Loucy (cell line): ENCODE data around the gene SRD5A2.

Experiments used
- H2AFZ ChIP-seq: fragments of 200-600 bp; sonication (generic); 2 replicates; pipeline ENCODE4 v1.6.0; 2016; ENCODE audit warnings: antibody characterized with exemption, mild to moderate bottlenecking, low read length, moderate library complexity
- H3F3A ChIP-seq: fragments of 200-600 bp; 2 replicates; pipeline ENCODE4 v1.6.0; 2016; ENCODE audit warnings: antibody characterized with exemption, low read depth, mild to moderate bottlenecking
- H3K27me3 ChIP-seq: fragments of 200-600 bp; sonication (generic); 2 replicates; pipeline ENCODE4 v1.6.1; 2014; ENCODE audit warnings: low read length, mild to moderate bottlenecking; ENCODE audit not compliant: insufficient read depth, poor library complexity, severe bottlenecking
- H3K36me3 ChIP-seq: fragments of 200-600 bp; sonication (generic); 2 replicates; pipeline ENCODE4 v1.6.1; 2016; ENCODE audit warnings: low read length; ENCODE audit not compliant: insufficient read depth
- H3K4me1 ChIP-seq: fragments of 200-600 bp; sonication (generic); 2 replicates; pipeline ENCODE4 v1.5.1; 2014; ENCODE audit warnings: low read length, mild to moderate bottlenecking; ENCODE audit not compliant: insufficient read depth, poor library complexity, severe bottlenecking
- H3K4me2 ChIP-seq: fragments of 200-600 bp; sonication (generic); 2 replicates; pipeline ENCODE4 v1.6.0; 2014; ENCODE audit warnings: antibody characterized with exemption, low read length, low read depth, mild to moderate bottlenecking; ENCODE audit not compliant: poor library complexity, severe bottlenecking
- H3K4me3 ChIP-seq: fragments of 200-600 bp; sonication (generic); 2 replicates; pipeline ENCODE4 v1.5.1; 2014; ENCODE audit warnings: low read length, mild to moderate bottlenecking, mixed read lengths; ENCODE audit not compliant: poor library complexity, severe bottlenecking
- H3K79me2 ChIP-seq: fragments of 200-600 bp; sonication (generic); 2 replicates; pipeline ENCODE4 v1.6.1; 2014; ENCODE audit warnings: low read length; ENCODE audit not compliant: insufficient read depth
- H3K9ac ChIP-seq: fragments of 200-600 bp; sonication (generic); 2 replicates; pipeline ENCODE4 v1.6.0; 2014; ENCODE audit warnings: mild to moderate bottlenecking, low read depth, low read length, moderate library complexity; ENCODE audit not compliant: poor library complexity, severe bottlenecking
- H3K9me2 ChIP-seq: fragments of 200-600 bp; sonication (generic); replicated peaks from 2 replicates; pipeline ENCODE4 v1.6.1; 2016; ENCODE audit warnings: low read depth, low read length, mixed read lengths
- H3K9me3 ChIP-seq: fragments of 200-600 bp; sonication (generic); 2 replicates; pipeline ENCODE4 v1.6.1; 2014; ENCODE audit warnings: mild to moderate bottlenecking, antibody characterized with exemption, low read length, low read depth; ENCODE audit not compliant: insufficient read depth
- H4K20me1 ChIP-seq: fragments of 200-600 bp; sonication (generic); 2 replicates; pipeline ENCODE4 v1.6.0; 2014; ENCODE audit warnings: antibody characterized with exemption, low read length, mild to moderate bottlenecking; ENCODE audit not compliant: insufficient read depth, poor library complexity, severe bottlenecking
- EZH2phosphoT487 ChIP-seq: fragments of 200-600 bp; IDR thresholded peaks from 2 replicates; pipeline ENCODE4 v1.6.1; 2018; ENCODE audit warnings: antibody characterized with exemption, mild to moderate bottlenecking, moderate library complexity, borderline replicate concordance
- TF ChIP-seq, protein P1 (sequence below): fragments of 200-600 bp; sonication (generic); conservative IDR thresholded peaks from 2 replicates; pipeline ENCODE4 v1.5.1; 2014; ENCODE audit warnings: mild to moderate bottlenecking, antibody characterized with exemption, low read length

SRD5A2 gene

GRCh38 chr2:31483246-31483645 is 97.5 kb downstream of the SRD5A2 start:
- Histone ChIP-seq H3K4me1 (no peaks in the 10 kb centered on the region), H3K36me3 (no peaks in the 10 kb centered on the region), H3K9ac (no peak overlapping the region), H3K9me2 (no peaks in the 10 kb centered on the region), H3K79me2 (no peaks in the 10 kb centered on the region), H2AFZ (no peak overlapping the region), H3K27me3 (no peaks in the 10 kb centered on the region), H3K9me3 (no peaks in the 10 kb centered on the region), H3K4me2 (no peak overlapping the region), H3K4me3 (no peak overlapping the region), H4K20me1 (no peaks in the 10 kb centered on the region), H3F3A (no peaks in the 10 kb centered on the region)
- no peak for TF ChIP-seq EZH2phosphoT487
- TF ChIP-seq, protein P1, sequence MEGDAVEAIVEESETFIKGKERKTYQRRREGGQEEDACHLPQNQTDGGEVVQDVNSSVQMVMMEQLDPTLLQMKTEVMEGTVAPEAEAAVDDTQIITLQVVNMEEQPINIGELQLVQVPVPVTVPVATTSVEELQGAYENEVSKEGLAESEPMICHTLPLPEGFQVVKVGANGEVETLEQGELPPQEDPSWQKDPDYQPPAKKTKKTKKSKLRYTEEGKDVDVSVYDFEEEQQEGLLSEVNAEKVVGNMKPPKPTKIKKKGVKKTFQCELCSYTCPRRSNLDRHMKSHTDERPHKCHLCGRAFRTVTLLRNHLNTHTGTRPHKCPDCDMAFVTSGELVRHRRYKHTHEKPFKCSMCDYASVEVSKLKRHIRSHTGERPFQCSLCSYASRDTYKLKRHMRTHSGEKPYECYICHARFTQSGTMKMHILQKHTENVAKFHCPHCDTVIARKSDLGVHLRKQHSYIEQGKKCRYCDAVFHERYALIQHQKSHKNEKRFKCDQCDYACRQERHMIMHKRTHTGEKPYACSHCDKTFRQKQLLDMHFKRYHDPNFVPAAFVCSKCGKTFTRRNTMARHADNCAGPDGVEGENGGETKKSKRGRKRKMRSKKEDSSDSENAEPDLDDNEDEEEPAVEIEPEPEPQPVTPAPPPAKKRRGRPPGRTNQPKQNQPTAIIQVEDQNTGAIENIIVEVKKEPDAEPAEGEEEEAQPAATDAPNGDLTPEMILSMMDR = no peak

- TF ChIP-seq, protein P1 = no peak
- no peak overlapping the region for H3K4me2 ChIP-seq
- no peaks in the 10 kb centered on the region for H3F3A ChIP-seq
- H3K9me3 ChIP-seq = no peaks in the 10 kb centered on the region
- H4K20me1 ChIP-seq = no peaks in the 10 kb centered on the region
- no peak overlapping the region for H3K4me3 ChIP-seq
- no peaks in the 10 kb centered on the region; the same call in 1 of the 2 replicates for H3K9me2 ChIP-seq
- no peaks in the 10 kb centered on the region for H3K79me2 ChIP-seq
- H3K9ac ChIP-seq = no peak overlapping the region
- H3K27me3 ChIP-seq = no peaks in the 10 kb centered on the region
- H3K36me3 ChIP-seq = no peaks in the 10 kb centered on the region
- H2AFZ ChIP-seq = no peak overlapping the region
- H3K4me1 ChIP-seq = no peaks in the 10 kb centered on the region
Observed at GRCh38 chr2:31476511-31477180, 104.1 kb downstream of the SRD5A2 start.

DNA sequence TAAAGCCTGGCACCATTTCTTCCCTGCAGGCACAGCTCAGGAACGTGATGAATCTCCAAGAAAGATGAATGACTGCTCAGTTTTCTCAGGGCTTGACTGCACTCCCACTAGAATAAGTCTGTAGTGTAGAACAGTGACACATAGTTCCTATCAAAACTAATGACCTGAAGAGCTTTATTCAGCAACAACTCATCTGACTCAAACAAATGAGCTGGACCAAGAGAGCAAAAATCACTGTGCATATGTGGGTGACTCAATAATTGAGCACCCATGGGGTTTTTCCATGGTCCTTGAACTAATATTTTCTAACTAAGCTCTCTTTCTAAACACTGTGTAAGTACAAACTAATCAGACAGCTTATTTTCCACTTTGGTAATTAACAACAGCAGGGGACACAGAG is 105.0 kb downstream of the SRD5A2 start:
- H4K20me1 ChIP-seq = no peaks in the 10 kb centered on the region
- no peaks in the 10 kb centered on the region for H3K27me3 ChIP-seq
- H3K4me1 ChIP-seq = no peaks in the 10 kb centered on the region
- H3K9me3 ChIP-seq = no peaks in the 10 kb centered on the region
- no peak overlapping the region for H3K9ac ChIP-seq
- no peak overlapping the region for H3K4me3 ChIP-seq
- no peak for TF ChIP-seq EZH2phosphoT487
- TF ChIP-seq, protein P1 = no peak
- H3K9me2 ChIP-seq = no peaks in the 10 kb centered on the region; the same call in 1 of the 2 replicates
- no peaks in the 10 kb centered on the region for H3K36me3 ChIP-seq
- H3K4me2 ChIP-seq = no peak overlapping the region
- no peaks in the 10 kb centered on the region for H3F3A ChIP-seq
- H3K79me2 ChIP-seq = no peaks in the 10 kb centered on the region
- no peak overlapping the region for H2AFZ ChIP-seq
